ENCODE data around the gene TRPC4. TPM values are rescaled to one million over a fixed set of nuclear protein-coding genes. Genes with fewer than 3 reads are reported as not detected.

The TRPC4 gene
- 0.26 TPM in 1 of 2 replicates, not detected in the other for total RNA-seq

GRCh38 chr13:37869756-37870488 is at the start of gene TRPC4:
Gene TRPC4, minus strand, starts transcription at chr13:37869772. Its CDS starts 86,439 bp downstream, at chr13:37783333.
- FAIRE-seq, result no peak
- Histone ChIP-seq H3K4me3 (ENCODE audit: low read depth, low read length) (peak within 1 kb of the TSS; percentile 28), H3K36me3 (ENCODE audit: control insufficient read depth, insufficient read depth, low read length) (no peaks in the 10 kb centered on the region), H3K27me3 (ENCODE audit: control insufficient read depth, insufficient read depth, low read length) (peaks cover 14% of the 10 kb centered on the region)
- peak; percentile 41 for DNase-seq (ENCODE audit: low read depth)
- TF ChIP-seq CTCF (IDR thresholded peaks at IDR 0.05; ENCODE audit: insufficient read depth, low read length, severe bottlenecking), result peak; percentile 74

GRCh38 chr13:37918751-37919150 is 49.2 kb upstream of the TRPC4 start:
- FAIRE-seq (no peak), DNase-seq (ENCODE audit: low read depth) (peak; percentile 13)
- no peak overlapping the region for H3K4me3 ChIP-seq (ENCODE audit: low read depth, low read length)
- no peaks in the 10 kb centered on the region for H3K36me3 ChIP-seq (ENCODE audit: control insufficient read depth, insufficient read depth, low read length)
- H3K27me3 ChIP-seq (ENCODE audit: control insufficient read depth, insufficient read depth, low read length), result no peaks in the 10 kb centered on the region
- no peak for TF ChIP-seq CTCF (IDR thresholded peaks at IDR 0.05; ENCODE audit: insufficient read depth, low read length, severe bottlenecking)

- TF ChIP-seq CTCF (IDR thresholded peaks at IDR 0.05; ENCODE audit: insufficient read depth, low read length, severe bottlenecking), result no peak
- FAIRE-seq, result no peak
- Histone ChIP-seq H3K27me3 (ENCODE audit: control insufficient read depth, insufficient read depth, low read length) (no peaks in the 10 kb centered on the region), H3K4me3 (ENCODE audit: low read depth, low read length) (no peak overlapping the region), H3K36me3 (ENCODE audit: control insufficient read depth, insufficient read depth, low read length) (no peaks in the 10 kb centered on the region)
- DNase-seq (ENCODE audit: low read depth), result no peak
Observed at GRCh38 chr13:37918116-37918714, 48.6 kb upstream of the TRPC4 start.

GRCh38 chr13:37914781-37915391 is 45.3 kb upstream of the TRPC4 start:
- no peak overlapping the region for H3K4me3 ChIP-seq (ENCODE audit: low read depth, low read length)
- DNase-seq (ENCODE audit: low read depth), result peak; percentile 94
- no peaks in the 10 kb centered on the region for H3K36me3 ChIP-seq (ENCODE audit: control insufficient read depth, insufficient read depth, low read length)
- FAIRE-seq, result no peak
- H3K27me3 ChIP-seq (ENCODE audit: control insufficient read depth, insufficient read depth, low read length), result no peaks in the 10 kb centered on the region
- no peak for TF ChIP-seq CTCF (IDR thresholded peaks at IDR 0.05; ENCODE audit: insufficient read depth, low read length, severe bottlenecking)

GRCh38 chr13:37910790-37911189 is 41.2 kb upstream of the TRPC4 start:
- no peak overlapping the region for H3K4me3 ChIP-seq (ENCODE audit: low read depth, low read length)
- H3K27me3 ChIP-seq (ENCODE audit: control insufficient read depth, insufficient read depth, low read length), result no peaks in the 10 kb centered on the region
- no peaks in the 10 kb centered on the region for H3K36me3 ChIP-seq (ENCODE audit: control insufficient read depth, insufficient read depth, low read length)
- FAIRE-seq, result no peak
- no peak for TF ChIP-seq CTCF (IDR thresholded peaks at IDR 0.05; ENCODE audit: insufficient read depth, low read length, severe bottlenecking)
- DNase-seq (ENCODE audit: low read depth), result peak; percentile 41
